Peyer's patch (tissue), 4 donors: ENCODE results near the gene BCKDHB. TPM values are rescaled to one million over a fixed set of nuclear protein-coding genes. Genes with fewer than 3 reads are reported as not detected.
"Not testable (repeated sequence)": the region's sequence is repeated elsewhere in the genome, so short reads cannot be mapped to it uniquely, and the experiment has no call there.

Experiments used
- DNase-seq, 3 donors: peaks; one replicate each; pipeline ENCODE4 v3.0.0-alpha.2; 2017 to 2019
- H3K27ac ChIP-seq, 4 donors: fragments of 200-600 bp; sonication (generic); one replicate each; pipeline ENCODE4 v1.5.1; 2016 to 2019
- H3K27me3 ChIP-seq, 2 donors: fragments of 200-600 bp; sonication (generic); one replicate each; pipeline ENCODE4 v1.5.1; 2019
- H3K36me3 ChIP-seq, 3 donors: fragments of 200-600 bp; sonication (generic); one replicate each; pipeline ENCODE4 v1.5.1; 2016 to 2019
- H3K4me1 ChIP-seq, 4 donors: fragments of 200-600 bp; sonication (generic); one replicate each; pipeline ENCODE4 v1.5.1; 2016 to 2019
- H3K4me3 ChIP-seq, 4 donors: fragments of 200-600 bp; sonication (generic); 1 replicate in 3 of 4; 2 replicates in 1 of 4; pipeline ENCODE4 v1.5.1; 2016 to 2019; ENCODE audit warnings: mild to moderate bottlenecking in 1 of 4
- H3K9me3 ChIP-seq, 4 donors: fragments of 200-600 bp; sonication (generic); one replicate each; pipeline ENCODE4 v1.5.1; 2016 to 2019; ENCODE audit warnings: mild to moderate bottlenecking in 1 of 4
- POLR2A ChIP-seq, 2 donors: fragments of 450-650 bp; IDR thresholded peaks; one replicate each; pipeline ENCODE4 v1.5.1; 2017; ENCODE audit warnings: antibody characterized with exemption in 2 of 2, mild to moderate bottlenecking in 2 of 2, moderate library complexity in 2 of 2
- total RNA-seq, 4 donors: library from RNA; depleted of rRNA; stranded (reverse); fragments of >200 nt; gene quantifications; one replicate each; pipeline ENCODE4 v1.1.0, GENCODE V29; 2016
- TF ChIP-seq, protein P1 (sequence below), 6 experiments: fragments of 450-650 bp in 4 of 6; fragments of 200-600 bp in 2 of 6; sonication (generic) in 1 of 6; IDR thresholded peaks; one replicate each; pipeline ENCODE4 v1.5.1; 2017 to 2019; ENCODE audit warnings: antibody characterized with exemption in 6 of 6, mild to moderate bottlenecking in 3 of 6, moderate library complexity in 1 of 6

The BCKDHB gene
- total RNA-seq, 4 donors from 2014 or later = 13.3 to 31.8 (median 20.1) TPM

GRCh38 chr6:80210618-80211017 lies 104.1 kb downstream of the BCKDHB start:
- TF ChIP-seq, protein P1, sequence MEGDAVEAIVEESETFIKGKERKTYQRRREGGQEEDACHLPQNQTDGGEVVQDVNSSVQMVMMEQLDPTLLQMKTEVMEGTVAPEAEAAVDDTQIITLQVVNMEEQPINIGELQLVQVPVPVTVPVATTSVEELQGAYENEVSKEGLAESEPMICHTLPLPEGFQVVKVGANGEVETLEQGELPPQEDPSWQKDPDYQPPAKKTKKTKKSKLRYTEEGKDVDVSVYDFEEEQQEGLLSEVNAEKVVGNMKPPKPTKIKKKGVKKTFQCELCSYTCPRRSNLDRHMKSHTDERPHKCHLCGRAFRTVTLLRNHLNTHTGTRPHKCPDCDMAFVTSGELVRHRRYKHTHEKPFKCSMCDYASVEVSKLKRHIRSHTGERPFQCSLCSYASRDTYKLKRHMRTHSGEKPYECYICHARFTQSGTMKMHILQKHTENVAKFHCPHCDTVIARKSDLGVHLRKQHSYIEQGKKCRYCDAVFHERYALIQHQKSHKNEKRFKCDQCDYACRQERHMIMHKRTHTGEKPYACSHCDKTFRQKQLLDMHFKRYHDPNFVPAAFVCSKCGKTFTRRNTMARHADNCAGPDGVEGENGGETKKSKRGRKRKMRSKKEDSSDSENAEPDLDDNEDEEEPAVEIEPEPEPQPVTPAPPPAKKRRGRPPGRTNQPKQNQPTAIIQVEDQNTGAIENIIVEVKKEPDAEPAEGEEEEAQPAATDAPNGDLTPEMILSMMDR (IDR thresholded peaks at IDR 0.05) = no peak
- no peak for TF ChIP-seq POLR2A (IDR thresholded peaks at IDR 0.05)
- Histone ChIP-seq H3K36me3 (no peaks in the 10 kb centered on the region), H3K27me3 (no peaks in the 10 kb centered on the region), H3K4me3 (no peak overlapping the region), H3K4me1 (no peaks in the 10 kb centered on the region), H3K9me3 (no peaks in the 10 kb centered on the region), H3K27ac (no peak overlapping the region)
- no peak for DNase-seq

DNA sequence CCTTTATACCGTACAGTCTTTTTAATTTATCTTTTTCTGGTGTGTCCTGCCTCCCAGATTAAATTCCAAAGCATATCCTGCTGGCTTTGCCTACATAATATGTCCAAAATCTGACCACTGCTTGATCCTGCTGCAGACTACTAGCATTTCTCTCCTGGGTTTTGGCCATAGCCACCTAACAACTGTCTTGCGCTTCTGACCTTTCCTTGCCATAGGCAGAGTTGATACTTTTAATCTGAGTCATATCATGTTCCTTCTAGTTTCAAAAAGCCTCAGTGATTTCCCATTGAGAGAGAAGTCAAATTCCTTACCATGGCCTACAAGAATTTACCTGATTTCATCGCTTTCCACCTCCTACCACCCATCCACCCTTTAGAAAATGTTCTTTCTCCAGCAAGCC lies 104.8 kb downstream of the BCKDHB start:
- DNase-seq = no peak
- Histone ChIP-seq H3K27me3 (no peaks in the 10 kb centered on the region), H3K27ac (no peak overlapping the region), H3K4me1 (no peaks in the 10 kb centered on the region), H3K4me3 (no peak overlapping the region), H3K36me3 (no peaks in the 10 kb centered on the region), H3K9me3 (no peaks in the 10 kb centered on the region)
- no peak for TF ChIP-seq POLR2A (IDR thresholded peaks at IDR 0.05)
- TF ChIP-seq, protein P1 (IDR thresholded peaks at IDR 0.05) = no peak

- not testable (repeated sequence) for H3K9me3 ChIP-seq, H3K4me1 ChIP-seq, H3K27me3 ChIP-seq, H3K27ac ChIP-seq, H3K36me3 ChIP-seq, H3K4me3 ChIP-seq, DNase-seq
Measured at GRCh38 chr6:80211890-80212289, 105.4 kb downstream of the BCKDHB start.

DNA sequence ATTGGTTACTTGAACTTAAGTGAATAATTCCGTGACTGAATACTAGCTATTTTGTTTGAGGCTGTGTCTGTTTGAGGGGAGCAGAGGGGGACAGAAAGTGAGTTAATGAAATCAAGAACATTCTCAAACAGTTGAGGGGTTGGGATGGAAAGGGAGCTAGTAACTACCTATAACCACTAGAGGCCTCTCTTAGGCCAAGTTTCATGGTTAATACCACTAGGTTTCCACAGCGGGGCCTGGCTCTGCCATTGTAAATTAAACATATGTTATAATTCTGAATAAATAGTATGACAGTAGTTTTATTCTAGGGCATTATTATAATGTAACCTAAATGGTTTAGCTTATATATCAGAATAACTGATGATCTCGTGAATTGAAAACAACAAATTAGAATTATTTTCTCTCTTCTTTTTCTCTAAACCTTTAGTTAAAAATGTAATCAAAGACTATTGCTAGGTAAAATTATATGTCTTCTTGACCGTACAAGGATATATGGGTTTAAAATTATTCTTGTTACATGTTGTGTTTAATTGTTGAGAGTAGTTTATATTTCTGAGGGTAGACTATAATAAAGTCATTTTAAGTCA lies 108.1 kb downstream of the BCKDHB start:
- Histone ChIP-seq H3K4me3 (no peak overlapping the region), H3K27ac (no peak overlapping the region), H3K36me3 (no peaks in the 10 kb centered on the region), H3K27me3 (no peaks in the 10 kb centered on the region), H3K4me1 (no peaks in the 10 kb centered on the region), H3K9me3 (no peaks in the 10 kb centered on the region)
- DNase-seq = no peak
- TF ChIP-seq, protein P1 (IDR thresholded peaks at IDR 0.05) = peak in 5 of 6 experiments; percentile 27 to 70 (median 65)
- no peak for TF ChIP-seq POLR2A (IDR thresholded peaks at IDR 0.05)

- H3K27me3 ChIP-seq = no peaks in the 10 kb centered on the region
- no peak for TF ChIP-seq POLR2A (IDR thresholded peaks at IDR 0.05)
- TF ChIP-seq, protein P1 (IDR thresholded peaks at IDR 0.05) = no peak
- no peaks in the 10 kb centered on the region for H3K9me3 ChIP-seq
- H3K27ac ChIP-seq = no peak overlapping the region
- DNase-seq = no peak
- no peak overlapping the region for H3K4me3 ChIP-seq
- no peaks in the 10 kb centered on the region for H3K4me1 ChIP-seq
- H3K36me3 ChIP-seq = no peaks in the 10 kb centered on the region
Measured at GRCh38 chr6:80215063-80215462, 108.6 kb downstream of the BCKDHB start.

- no peaks in the 10 kb centered on the region for H3K4me1 ChIP-seq
- TF ChIP-seq, protein P1 (IDR thresholded peaks at IDR 0.05) = no peak
- no peak for TF ChIP-seq POLR2A (IDR thresholded peaks at IDR 0.05)
- H3K36me3 ChIP-seq = no peaks in the 10 kb centered on the region
- H3K27me3 ChIP-seq = no peaks in the 10 kb centered on the region
- peaks cover 0 to under 1% (median 0%) of the 10 kb centered on the region in 4 donors for H3K9me3 ChIP-seq
- H3K27ac ChIP-seq = no peak overlapping the region
- no peak for DNase-seq
- no peak overlapping the region for H3K4me3 ChIP-seq
Measured at GRCh38 chr6:80217794-80218193, 111.3 kb downstream of the BCKDHB start.
